GM12865 (cell line): Measurements from ENCODE around the gene PTPRN2.

Source experiments
- DNase-seq: peaks from one replicate; pipeline ENCODE4 v3.0.0; 2010; ENCODE audit warnings: low read depth
- H3K4me3 ChIP-seq: 2 replicates; pipeline ENCODE4 v1.5.1; 2011; ENCODE audit warnings: mild to moderate bottlenecking, low read depth, low read length, control low read depth
- CTCF ChIP-seq: IDR thresholded peaks from 2 replicates; pipeline ENCODE4 v1.5.1; 2011; ENCODE audit warnings: low read length, control low read depth, low read depth, inconsistent platforms; ENCODE audit not compliant: insufficient read depth; ENCODE audit errors: missing control alignments

PTPRN2 gene

GRCh38 chr7:157710396-157710795, 877.2 kb downstream of the PTPRN2 start:
- no peak overlapping the region for H3K4me3 ChIP-seq
- no peak for TF ChIP-seq CTCF
- no peak for DNase-seq

- no peak overlapping the region for H3K4me3 ChIP-seq
- DNase-seq: no peak
- no peak for TF ChIP-seq CTCF
Observed at GRCh38 chr7:157709531-157710251, 877.9 kb downstream of the PTPRN2 start.

GRCh38 chr7:157708919-157709295, 878.7 kb downstream of the PTPRN2 start:
- no peak for DNase-seq
- no peak for TF ChIP-seq CTCF
- H3K4me3 ChIP-seq: no peak overlapping the region

GRCh38 chr7:157707983-157708918, 879.4 kb downstream of the PTPRN2 start:
- H3K4me3 ChIP-seq: no peak overlapping the region
- TF ChIP-seq CTCF: no peak
- DNase-seq: no peak

GRCh38 chr7:157704365-157704764, 883.3 kb downstream of the PTPRN2 start:
- no peak for DNase-seq
- no peak for TF ChIP-seq CTCF
- H3K4me3 ChIP-seq: no peak overlapping the region

- H3K4me3 ChIP-seq: no peak overlapping the region
- TF ChIP-seq CTCF: no peak
- DNase-seq: no peak
Observed at GRCh38 chr7:157703534-157704195, 884.0 kb downstream of the PTPRN2 start.
